IPS-18c (cell line): ENCODE results near the gene SMG7.

Source experiments
- H3K4me3 ChIP-seq: 2 replicates; pipeline ENCODE4 v1.7.0; 2013; ENCODE audit warnings: low read depth, mild to moderate bottlenecking, low read length, moderate library complexity; ENCODE audit not compliant: insufficient read depth
- H3K9me3 ChIP-seq: one replicate; pipeline ENCODE4 v1.6.1; 2013; ENCODE audit warnings: mild to moderate bottlenecking, low read length, moderate library complexity; ENCODE audit not compliant: control insufficient read depth, insufficient read depth

SMG7 gene

GRCh38 chr1:183569801-183570200 is 97.5 kb downstream of the SMG7 start:
- Histone ChIP-seq H3K9me3 (no peaks in the 10 kb centered on the region), H3K4me3 (no peak overlapping the region)

DNA sequence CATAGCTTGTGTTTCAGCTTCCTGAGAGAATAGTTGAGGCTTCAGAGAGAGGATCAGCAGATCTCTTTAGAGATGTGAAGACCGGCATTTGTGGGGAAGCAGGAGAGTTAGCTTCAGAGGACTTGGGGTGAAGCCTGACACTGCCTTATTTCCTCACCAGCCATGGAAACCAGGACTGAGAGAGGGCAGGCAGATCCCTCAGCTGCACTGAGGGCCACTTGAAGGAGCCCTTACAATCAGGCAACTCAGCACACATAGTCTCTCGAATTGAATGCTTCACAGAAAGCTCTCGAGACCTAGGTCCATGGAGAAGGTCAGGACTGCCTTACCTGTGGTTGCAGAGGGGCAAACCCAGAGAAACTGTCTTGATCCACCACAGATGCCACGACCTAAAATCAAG is 98.2 kb downstream of the SMG7 start:
- no peaks in the 10 kb centered on the region for H3K9me3 ChIP-seq
- no peak overlapping the region for H3K4me3 ChIP-seq

DNA sequence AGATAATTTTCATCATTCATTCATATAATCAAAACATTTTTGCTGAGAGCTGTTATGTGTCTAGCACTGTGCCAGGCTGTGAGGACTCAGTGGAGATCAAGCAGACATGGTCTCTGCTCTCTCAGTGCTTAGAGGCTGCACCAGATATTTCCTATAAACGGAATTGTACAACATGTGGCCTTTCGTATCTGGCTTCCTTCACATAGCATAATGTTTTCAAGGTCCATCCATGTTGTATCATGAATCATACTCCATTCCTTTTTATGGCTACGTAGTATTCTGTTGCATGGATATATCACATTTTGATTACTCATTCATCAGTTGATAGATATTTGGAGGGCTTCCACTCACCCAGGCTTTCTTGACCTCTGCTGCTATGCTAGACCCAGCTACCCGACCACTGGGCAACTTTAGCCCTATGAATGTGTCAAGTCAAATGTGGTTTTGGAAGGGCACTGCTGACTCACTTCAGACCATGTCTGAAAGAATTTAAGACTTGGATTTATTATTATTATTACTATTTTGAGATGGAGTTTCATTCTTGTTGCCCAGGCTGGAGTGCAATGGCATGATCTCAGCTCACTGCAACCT is 99.5 kb downstream of the SMG7 start:
- no peak overlapping the region for H3K4me3 ChIP-seq

GRCh38 chr1:183572721-183573120 is 100.4 kb downstream of the SMG7 start:
- Histone ChIP-seq H3K4me3 (no peak overlapping the region), H3K9me3 (no peaks in the 10 kb centered on the region)

More for the DNA sequence above, 99.5 kb downstream of the SMG7 start:
- no peaks in the 10 kb centered on the region for H3K9me3 ChIP-seq

DNA sequence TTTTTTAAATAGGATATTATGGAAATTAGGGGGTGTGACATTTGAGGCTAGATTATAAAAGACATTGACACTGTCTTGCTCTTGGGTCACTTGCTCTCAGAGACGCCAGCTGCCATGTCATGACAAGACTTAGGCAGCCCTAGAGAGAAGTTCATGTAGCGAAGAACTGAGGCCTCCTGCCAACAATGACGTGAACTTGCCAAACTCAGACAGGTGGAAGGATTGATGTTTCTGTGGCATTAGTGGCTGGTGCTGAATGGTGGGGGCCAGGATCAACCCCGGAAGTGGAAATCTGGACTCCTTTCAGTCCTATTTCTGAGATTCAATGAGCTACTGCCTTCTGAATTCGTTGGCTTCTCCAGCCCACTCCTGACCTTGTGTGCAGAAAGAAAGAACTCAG is 103.3 kb downstream of the SMG7 start:
- no peak overlapping the region for H3K4me3 ChIP-seq
- H3K9me3 ChIP-seq, result no peaks in the 10 kb centered on the region

DNA sequence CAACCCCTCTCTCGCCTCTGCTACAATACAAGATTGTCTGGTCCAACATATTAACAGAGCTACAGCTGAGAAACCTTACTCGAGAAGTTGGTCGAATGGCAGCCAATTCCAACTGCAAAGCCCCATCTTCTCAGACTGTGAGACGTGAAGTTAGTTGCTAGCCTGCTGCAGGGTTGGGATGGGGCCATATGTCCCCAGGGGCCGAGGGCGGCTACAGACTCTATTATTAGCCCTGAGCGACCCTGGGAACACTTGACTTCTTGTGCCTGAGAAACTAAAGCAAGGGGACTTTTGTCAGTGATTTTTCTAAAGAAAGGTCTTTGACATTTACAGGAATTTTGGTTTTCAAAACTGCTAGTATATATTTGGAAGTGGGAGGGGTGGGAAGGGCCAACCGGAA is 104.2 kb downstream of the SMG7 start:
- Histone ChIP-seq H3K9me3 (no peaks in the 10 kb centered on the region), H3K4me3 (no peak overlapping the region)

GRCh38 chr1:183577897-183578465 is 105.7 kb downstream of the SMG7 start:
- Histone ChIP-seq H3K4me3 (no peak overlapping the region), H3K9me3 (no peaks in the 10 kb centered on the region)

GRCh38 chr1:183578856-183579255 is 106.6 kb downstream of the SMG7 start:
- Histone ChIP-seq H3K9me3 (no peaks in the 10 kb centered on the region), H3K4me3 (no peak overlapping the region)

DNA sequence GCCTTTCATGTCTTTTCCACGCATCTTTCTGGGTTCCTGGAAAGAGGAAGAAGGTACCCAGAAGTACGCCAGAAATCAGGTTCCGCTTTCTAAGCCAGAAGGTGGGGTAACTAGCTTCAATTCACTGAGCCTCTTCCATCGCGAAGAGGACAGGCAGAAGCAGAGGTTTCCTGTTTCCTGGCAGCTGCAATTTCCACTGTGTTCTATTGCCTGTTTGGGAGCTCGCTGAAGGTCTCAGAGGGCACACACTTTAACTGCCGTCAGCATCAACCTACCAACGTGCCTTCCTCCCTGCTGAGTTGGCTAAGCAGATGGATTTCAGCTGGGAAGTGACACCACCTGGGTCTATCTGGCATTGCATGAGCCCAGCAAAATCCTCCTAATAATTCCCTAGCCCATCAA is 108.0 kb downstream of the SMG7 start:
- H3K9me3 ChIP-seq, result no peaks in the 10 kb centered on the region
- no peak overlapping the region for H3K4me3 ChIP-seq

DNA sequence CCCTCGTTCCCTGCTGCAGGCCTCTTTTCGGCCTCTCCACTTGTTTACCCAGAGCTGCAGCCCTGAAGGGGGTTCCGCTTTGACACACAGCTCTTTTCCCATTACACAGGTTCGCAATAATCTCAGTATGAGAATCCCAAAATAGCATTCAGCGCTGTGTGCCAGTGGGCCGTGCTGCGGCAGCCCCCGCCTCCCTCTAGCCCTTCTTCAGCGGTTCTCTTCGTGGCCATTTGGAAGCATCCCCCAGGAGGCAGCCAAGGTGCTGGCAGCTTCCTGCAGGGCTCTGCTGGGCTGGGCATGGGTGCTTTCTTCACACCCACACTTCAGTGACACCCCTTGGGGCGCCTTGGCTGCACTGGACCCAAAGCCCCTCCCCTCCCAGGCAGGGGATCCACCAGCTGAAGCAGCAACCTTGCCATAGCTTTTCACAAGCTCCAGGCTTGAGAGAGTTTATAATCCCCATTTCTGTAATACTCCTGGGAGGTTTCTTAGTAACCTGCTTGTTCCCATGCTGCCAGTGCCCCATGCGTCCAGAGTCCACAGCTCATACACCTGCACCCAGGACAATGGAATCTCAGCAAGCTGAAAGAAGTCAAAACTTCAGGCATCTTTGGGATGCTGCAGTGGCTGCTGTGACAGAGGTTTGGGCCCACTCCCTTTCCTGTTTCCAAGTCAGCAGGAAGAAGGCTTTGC is 109.9 kb downstream of the SMG7 start:
- Histone ChIP-seq H3K9me3 (no peaks in the 10 kb centered on the region), H3K4me3 (no peak overlapping the region)

GRCh38 chr1:183583466-183583865 is 111.2 kb downstream of the SMG7 start:
- no peaks in the 10 kb centered on the region for H3K9me3 ChIP-seq
- no peak overlapping the region for H3K4me3 ChIP-seq

- H3K4me3 ChIP-seq, result no peak overlapping the region
These were observed 111.8 kb downstream of the SMG7 start for GRCh38 chr1:183584147-183584546.

DNA sequence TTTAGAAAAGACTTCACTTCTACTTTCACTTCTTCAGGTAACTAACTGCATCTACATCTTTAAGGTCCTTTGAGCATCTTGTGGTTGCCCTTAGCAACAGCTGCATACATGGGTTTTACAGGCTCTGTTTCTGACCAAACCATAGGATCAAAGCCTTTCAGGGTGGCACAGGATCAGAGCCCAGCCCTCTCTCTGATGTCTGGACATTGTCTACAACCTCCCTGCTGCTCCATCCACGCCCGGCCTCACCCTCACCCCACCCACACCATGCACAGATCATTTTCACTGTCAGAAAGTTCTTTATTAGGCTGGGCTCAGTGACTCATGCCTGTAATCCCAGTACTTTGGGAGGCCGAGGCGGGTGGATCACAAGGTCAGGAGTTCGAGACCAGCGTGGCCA is 112.7 kb downstream of the SMG7 start:
- Histone ChIP-seq H3K4me3 (no peak overlapping the region), H3K9me3 (no peaks in the 10 kb centered on the region)

More at GRCh38 chr1:183584147-183584546, 111.8 kb downstream of the SMG7 start:
- no peaks in the 10 kb centered on the region for H3K9me3 ChIP-seq

DNA sequence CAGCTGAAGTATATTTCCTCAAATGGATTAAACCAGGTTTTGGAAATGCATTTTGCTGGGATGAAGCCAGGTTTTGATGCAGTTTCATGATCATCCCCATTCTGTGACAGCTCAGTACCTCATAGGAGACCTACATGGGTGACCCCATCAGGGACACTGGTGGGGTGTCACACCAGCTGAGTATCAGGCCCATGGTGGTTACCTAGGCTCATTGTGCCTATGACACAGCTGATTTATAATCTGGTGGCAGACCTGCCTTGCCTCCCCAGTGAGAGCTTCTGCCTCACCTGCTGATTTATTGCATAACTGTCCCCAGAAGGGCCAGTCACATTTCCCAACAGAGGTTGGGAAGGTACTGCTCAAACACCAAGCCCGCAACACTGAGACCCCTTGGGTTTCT is 114.2 kb downstream of the SMG7 start:
- Histone ChIP-seq H3K9me3 (no peaks in the 10 kb centered on the region), H3K4me3 (no peak overlapping the region)

- Histone ChIP-seq H3K4me3 (no peak overlapping the region), H3K9me3 (no peaks in the 10 kb centered on the region)
These were observed 114.6 kb downstream of the SMG7 start for GRCh38 chr1:183586926-183587325.

GRCh38 chr1:183588827-183589226 is 116.5 kb downstream of the SMG7 start:
- Histone ChIP-seq H3K4me3 (no peak overlapping the region), H3K9me3 (no peaks in the 10 kb centered on the region)

GRCh38 chr1:183589384-183589783 is 117.1 kb downstream of the SMG7 start:
- Histone ChIP-seq H3K9me3 (no peaks in the 10 kb centered on the region), H3K4me3 (no peak overlapping the region)

DNA sequence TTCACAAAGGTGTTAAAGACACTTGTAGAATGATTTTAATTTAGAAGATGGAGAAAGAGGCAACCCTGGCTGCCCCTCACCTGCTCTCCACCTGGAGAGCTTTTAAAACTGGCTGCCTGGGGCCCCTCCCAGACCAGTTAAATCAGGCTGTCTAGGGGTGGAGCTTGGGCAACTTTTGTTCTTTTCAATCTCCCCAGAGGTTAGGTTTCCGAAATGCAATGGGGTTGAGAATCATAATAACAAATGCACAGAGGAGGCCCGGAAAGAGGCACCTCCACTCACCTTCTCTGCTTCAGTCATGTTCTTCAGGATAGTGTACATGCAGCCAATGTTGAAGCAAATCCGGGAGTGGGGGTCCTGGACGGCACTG is 117.6 kb downstream of the SMG7 start:
- H3K4me3 ChIP-seq, result no peak overlapping the region

More for the DNA sequence above, 117.6 kb downstream of the SMG7 start:
- no peaks in the 10 kb centered on the region for H3K9me3 ChIP-seq
